HG03342 (cell line): ENCODE results near the gene IFNW1.
"Not testable (repeated sequence)": the region's sequence is repeated elsewhere in the genome, so short reads cannot be mapped to it uniquely, and the experiment has no call there.

Experiments used
- ATAC-seq: cut with Tn5 transposase; IDR thresholded peaks from one replicate; pipeline ENCODE4 v1.9.1; 2021; ENCODE audit warnings: mild to moderate bottlenecking, moderate library complexity; ENCODE audit not compliant: unreplicated experiment

Gene IFNW1

GRCh38 chr9:21141427-21141882 lies at the start of gene IFNW1:
Gene IFNW1, minus strand, starts transcription at chr9:21141832. Its CDS starts 262 bp downstream, at chr9:21141570.
- ATAC-seq: peak; percentile 56

- ATAC-seq: not testable (repeated sequence)
Observed at GRCh38 chr9:21187487-21187886, 45.9 kb upstream of the IFNW1 start, which contains the start of gene IFNA4. Gene IFNA4, minus strand, starts transcription at chr9:21187587. Its CDS starts 56 bp downstream, at chr9:21187531.

GRCh38 chr9:21182810-21183736 lies 41.4 kb upstream of the IFNW1 start:
- ATAC-seq: peak; percentile 95

- no peak for ATAC-seq
Observed at GRCh38 chr9:21174671-21175070, 33.0 kb upstream of the IFNW1 start.

- ATAC-seq: no peak
Observed at GRCh38 chr9:21172156-21172555, 30.5 kb upstream of the IFNW1 start.

- ATAC-seq: no peak
Observed at GRCh38 chr9:21171351-21171750, 29.7 kb upstream of the IFNW1 start.

GRCh38 chr9:21166560-21166959 lies 24.9 kb upstream of the IFNW1 start, which contains the start of gene IFNA21:
Gene IFNA21, minus strand, starts transcription at chr9:21166660. Its CDS starts 48 bp downstream, at chr9:21166612.
- ATAC-seq: not testable (repeated sequence)

DNA sequence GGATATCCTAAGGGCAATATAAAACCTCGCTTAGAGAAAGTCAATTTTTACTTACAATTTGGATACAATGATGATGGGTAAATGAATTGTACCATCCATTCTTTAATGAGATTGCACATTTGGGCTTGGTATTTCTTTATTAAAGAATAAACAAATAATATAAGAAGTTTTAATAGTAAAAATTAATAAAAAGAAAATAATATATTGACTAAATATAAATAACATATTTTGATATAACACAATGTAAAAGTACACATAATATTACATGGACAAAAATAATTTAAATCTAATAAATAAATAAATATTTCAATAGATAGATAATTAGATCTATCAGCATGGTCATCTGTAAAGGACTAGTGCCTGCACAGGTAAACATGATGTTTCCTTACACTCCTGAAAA lies 23.9 kb upstream of the IFNW1 start:
- ATAC-seq: no peak

DNA sequence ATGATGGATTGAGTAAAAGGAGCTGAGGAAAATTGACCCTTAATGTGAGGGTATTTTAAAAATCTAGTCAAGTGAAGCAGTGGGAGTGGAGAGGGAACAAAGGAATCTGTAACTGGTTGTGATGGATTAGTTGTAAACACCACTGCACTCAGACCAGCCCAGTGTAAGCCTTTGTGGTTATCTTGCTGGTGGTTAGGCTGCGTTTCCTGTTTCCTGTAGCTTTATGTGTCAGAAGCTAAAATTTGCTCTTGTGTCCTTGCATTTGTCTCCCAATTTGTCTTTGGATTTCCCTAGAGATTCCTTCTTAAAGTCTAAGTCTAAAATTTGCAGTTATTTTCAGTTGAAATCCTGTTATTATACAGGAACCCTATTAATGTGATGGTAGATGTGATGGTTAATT lies 18.5 kb upstream of the IFNW1 start:
- ATAC-seq: peak; percentile 95

DNA sequence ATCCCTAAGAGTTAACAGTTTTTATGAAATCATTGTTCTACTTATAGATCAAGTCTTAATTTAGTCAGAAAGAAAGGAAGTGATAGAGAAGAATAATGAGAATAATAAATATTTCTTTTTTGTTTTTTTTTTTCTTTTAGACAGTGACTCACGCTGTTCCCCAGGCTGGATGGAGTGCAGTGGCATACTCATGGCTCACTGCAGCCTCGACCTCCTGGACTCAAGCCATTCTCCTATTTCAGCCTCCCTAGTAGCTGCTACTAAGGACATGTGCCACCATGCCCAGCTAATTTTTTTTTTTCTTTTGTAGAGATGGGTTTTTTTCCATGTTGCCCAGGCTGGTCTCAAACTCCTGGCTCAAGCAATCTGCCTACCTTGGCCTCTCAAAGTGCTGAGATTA lies 13.9 kb upstream of the IFNW1 start:
- no peak for ATAC-seq

- ATAC-seq: peak; percentile 78
Observed at GRCh38 chr9:21154018-21154608, 12.5 kb upstream of the IFNW1 start.

GRCh38 chr9:21153336-21154017 lies 11.8 kb upstream of the IFNW1 start:
- peak; percentile 21 for ATAC-seq

DNA sequence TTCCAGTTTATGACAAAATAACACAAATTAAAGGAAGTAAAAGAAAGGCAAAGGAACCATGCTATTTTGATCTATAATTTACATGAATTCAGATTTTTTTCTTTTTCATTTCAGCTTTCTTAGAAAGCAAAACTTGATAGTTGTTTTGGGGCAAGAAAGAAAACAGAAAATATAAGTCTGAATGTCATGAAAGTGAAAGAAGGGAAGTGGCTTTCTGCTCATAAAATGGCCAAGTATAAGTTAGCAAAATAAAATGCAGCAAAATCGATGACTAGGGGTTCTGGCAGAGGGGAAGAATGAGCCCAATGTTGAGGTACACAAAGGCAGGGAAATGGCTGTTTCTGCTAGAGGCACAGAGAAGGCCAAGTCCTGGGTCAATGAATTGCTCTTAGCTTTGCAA lies 3.0 kb upstream of the IFNW1 start:
- peak; percentile 69 for ATAC-seq

- ATAC-seq: no peak
Observed at GRCh38 chr9:21137020-21137419, 4.6 kb downstream of the IFNW1 start.

DNA sequence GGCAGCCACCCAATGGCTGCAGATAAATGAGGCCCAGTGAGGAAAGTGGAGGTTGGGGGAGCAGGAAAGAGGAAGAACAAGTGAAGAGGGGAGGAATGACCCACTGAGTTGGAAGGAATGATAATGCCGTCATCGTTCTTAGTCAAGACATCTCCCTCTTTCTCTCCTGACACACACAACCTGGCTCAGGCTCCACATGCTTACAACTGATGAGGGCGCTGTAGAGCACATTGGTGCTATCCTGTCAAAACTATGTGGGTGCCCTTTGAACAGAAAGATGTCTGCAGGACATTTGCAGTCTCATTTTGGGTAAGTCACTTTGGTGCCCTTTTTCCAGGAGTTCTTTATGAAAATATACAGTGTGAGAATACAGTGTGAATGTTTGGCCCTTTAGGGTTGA lies 5.9 kb downstream of the IFNW1 start:
- no peak for ATAC-seq

- not testable (repeated sequence) for ATAC-seq
Observed at GRCh38 chr9:21128186-21128585, 13.4 kb downstream of the IFNW1 start.

- peak; percentile 97 for ATAC-seq
Observed at GRCh38 chr9:21121595-21122251, 19.9 kb downstream of the IFNW1 start.

DNA sequence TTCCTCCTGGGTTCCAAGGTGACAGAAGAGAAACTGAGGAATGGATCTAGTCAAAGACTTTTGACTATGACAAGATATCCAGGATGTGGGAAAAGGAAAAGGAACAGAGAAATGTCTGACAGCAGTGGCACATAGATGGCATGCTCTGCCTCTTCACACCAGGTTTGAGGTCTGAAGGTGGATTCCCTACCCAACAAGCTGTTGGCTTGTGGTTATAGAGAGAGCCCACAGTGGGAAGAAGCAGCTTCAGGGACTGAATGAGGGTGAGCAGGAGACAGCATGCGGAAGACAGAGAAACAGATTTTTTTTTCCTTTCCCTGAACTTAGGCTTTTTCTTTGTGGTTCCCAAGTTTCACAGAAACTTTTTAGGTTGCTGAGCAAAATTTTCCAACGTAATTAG lies 20.6 kb downstream of the IFNW1 start:
- ATAC-seq: no peak

- ATAC-seq: no peak
Observed at GRCh38 chr9:21119093-21119770, 22.4 kb downstream of the IFNW1 start.

DNA sequence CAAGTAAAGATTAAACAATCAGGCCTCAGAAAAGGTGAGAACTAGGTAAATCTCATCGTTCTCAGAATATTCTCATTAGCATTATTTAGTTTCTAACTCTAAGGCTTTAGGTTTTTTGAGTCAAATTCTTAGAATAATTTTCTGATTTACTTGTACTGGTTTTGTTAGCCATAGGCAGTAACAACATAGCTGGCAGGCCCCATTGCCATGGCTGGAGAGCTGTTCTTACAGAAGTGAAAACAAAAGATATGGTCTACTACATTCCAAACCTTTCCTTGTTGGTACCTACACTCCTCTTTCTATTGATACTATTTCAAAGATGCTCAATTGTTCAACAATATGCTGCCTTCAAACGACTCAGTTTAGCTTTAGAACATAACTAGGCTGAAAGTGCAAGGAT lies 27.3 kb downstream of the IFNW1 start:
- no peak for ATAC-seq
